Fibroblast of pulmonary artery (primary cell): Measurements from ENCODE around the gene CHAD.
"Not testable (repeated sequence)": the region's sequence is repeated elsewhere in the genome, so short reads cannot be mapped to it uniquely, and the experiment has no call there.

Source experiments
- DNase-seq: peaks from one replicate; pipeline ENCODE4 v3.0.0-alpha.2; 2010; ENCODE audit warnings: low read depth
- H3K4me3 ChIP-seq: replicated peaks from 2 replicates; pipeline ENCODE4 v1.5.1; 2011; ENCODE audit warnings: low read depth, mild to moderate bottlenecking, control low read depth, low read length, moderate library complexity
- CTCF ChIP-seq: IDR thresholded peaks from 2 replicates; pipeline ENCODE4 v1.5.1; 2011; ENCODE audit warnings: mild to moderate bottlenecking, control low read depth, low read length, inconsistent platforms; ENCODE audit errors: missing control alignments

The CHAD gene

GRCh38 chr17:50424246-50424995 is 44.3 kb downstream of the CHAD start:
- TF ChIP-seq CTCF: no peak
- H3K4me3 ChIP-seq: no peak overlapping the region
- no peak for DNase-seq

- DNase-seq: peak; percentile 80
These were observed 45.0 kb downstream of the CHAD start for GRCh38 chr17:50423553-50424159.

GRCh38 chr17:50422738-50423137 is 45.9 kb downstream of the CHAD start:
- H3K4me3 ChIP-seq: no peak overlapping the region

More at GRCh38 chr17:50423553-50424159, 45.0 kb downstream of the CHAD start:
- no peak overlapping the region for H3K4me3 ChIP-seq
- TF ChIP-seq CTCF: no peak

GRCh38 chr17:50421308-50422051 is 47.2 kb downstream of the CHAD start:
- no peak for TF ChIP-seq CTCF
- peak; percentile 32 for DNase-seq
- peak overlapping the region; percentile 16 for H3K4me3 ChIP-seq

More at GRCh38 chr17:50422738-50423137, 45.9 kb downstream of the CHAD start:
- DNase-seq: no peak
- no peak for TF ChIP-seq CTCF

- no peak for TF ChIP-seq CTCF
- H3K4me3 ChIP-seq: no peak overlapping the region
- DNase-seq: peak; percentile 48
These were observed 48.1 kb downstream of the CHAD start for GRCh38 chr17:50420419-50421112.

- DNase-seq, H3K4me3 ChIP-seq: not testable (repeated sequence)
These were observed 49.1 kb downstream of the CHAD start for GRCh38 chr17:50419577-50419976.

GRCh38 chr17:50414808-50415207 is 53.9 kb downstream of the CHAD start:
- TF ChIP-seq CTCF: no peak
- DNase-seq: no peak

More at GRCh38 chr17:50414808-50415207, 53.9 kb downstream of the CHAD start:
- H3K4me3 ChIP-seq: no peak overlapping the region
